Activated CD4-positive, alpha-beta T cell treated with anti-CD3 and anti-CD28 coated beads, Interleukin-2, amount 50 U/mL, for 16 hours (primary cell): Measurements from ENCODE around the gene SH3D21.

Source experiments
- DNase-seq: peaks from one replicate; pipeline ENCODE4 v3.0.0-alpha.2; 2020

Gene SH3D21

DNA sequence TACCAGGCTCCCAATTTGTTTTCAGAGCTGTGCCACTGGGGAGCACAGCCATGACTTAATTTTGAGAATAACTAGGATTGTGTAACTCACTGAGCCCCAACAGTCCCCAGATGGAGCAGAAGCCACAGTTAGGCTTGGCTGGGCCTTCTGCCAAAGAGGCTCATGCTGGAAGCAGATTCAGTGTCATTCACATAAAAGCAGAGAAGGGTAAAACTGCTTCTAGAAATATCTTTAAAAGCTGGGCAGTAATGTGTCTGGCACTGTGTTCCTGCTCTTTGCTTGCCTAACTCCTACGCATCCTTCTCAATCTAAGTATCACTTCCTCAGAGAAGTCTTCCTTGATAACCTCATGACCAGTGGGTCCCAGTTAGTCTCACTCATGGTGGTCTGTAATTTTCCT is 59.2 kb downstream of the SH3D21 start:
- no peak for DNase-seq

DNA sequence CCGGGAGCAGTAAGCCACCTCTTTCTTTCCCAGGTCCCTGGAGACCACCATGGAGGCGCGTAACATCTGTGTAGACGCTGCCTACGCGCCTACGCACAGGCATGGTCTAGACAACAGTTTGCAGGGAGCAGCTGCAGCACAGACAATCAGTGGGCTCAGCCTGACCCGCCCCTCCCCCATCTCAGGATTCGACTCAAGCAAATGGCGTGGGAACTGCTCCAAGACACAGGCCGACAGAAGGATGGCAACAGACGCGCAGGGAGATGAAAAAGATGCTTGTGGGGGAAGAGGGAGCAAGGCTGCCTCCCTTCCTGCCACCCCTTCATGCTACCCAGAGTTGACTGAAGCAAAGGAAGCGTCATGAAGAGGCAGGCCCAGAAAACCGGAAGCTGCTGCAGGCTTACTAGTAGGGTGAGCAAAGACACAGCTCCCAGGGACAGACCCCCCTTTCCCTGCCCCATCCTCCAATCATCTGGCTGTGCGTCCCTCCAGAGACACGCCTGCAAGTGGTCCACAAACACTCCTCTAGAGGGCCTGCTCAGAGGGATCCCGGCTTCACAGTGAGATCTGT is 60.0 kb downstream of the SH3D21 start:
- peak; percentile 42 for DNase-seq

DNA sequence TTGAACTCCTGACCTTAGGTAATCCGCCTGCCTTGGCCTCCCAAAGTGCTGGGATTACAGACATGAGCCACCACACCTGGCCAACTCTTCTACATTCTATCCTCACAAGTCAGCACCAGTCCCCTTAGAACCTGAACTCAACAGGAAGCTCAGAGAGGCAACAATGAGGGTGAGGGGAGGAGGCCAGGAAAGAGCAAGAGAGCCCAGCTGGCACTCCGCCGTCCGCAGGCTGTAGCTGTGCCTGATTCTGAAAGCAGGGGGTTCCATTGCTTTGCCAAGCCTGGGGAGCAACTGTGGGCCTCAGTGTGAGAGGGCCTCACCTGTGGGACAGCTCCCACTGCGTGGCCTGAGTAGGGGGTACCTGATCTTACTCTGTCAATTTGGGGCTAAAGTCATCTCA is 60.9 kb downstream of the SH3D21 start:
- DNase-seq, result no peak

DNA sequence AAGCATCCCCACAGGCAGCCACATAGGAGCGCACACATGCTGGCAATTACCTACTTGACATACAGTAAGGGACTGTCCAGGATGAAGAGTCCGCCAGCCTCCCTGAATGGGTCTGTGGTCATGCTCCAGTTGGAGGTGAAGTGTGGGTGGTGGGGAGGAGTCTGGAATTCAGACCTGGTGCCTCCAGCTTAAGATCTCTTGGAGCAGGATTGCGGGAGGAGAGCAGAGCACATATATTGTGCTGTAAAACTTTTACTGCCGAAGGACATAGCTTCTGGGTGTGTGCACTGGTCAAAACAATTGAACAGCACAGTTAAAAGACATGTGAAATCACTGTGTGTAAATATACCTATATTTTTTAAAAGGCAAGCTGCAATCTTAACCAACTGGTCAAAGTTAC is 61.6 kb downstream of the SH3D21 start:
- no peak for DNase-seq

DNA sequence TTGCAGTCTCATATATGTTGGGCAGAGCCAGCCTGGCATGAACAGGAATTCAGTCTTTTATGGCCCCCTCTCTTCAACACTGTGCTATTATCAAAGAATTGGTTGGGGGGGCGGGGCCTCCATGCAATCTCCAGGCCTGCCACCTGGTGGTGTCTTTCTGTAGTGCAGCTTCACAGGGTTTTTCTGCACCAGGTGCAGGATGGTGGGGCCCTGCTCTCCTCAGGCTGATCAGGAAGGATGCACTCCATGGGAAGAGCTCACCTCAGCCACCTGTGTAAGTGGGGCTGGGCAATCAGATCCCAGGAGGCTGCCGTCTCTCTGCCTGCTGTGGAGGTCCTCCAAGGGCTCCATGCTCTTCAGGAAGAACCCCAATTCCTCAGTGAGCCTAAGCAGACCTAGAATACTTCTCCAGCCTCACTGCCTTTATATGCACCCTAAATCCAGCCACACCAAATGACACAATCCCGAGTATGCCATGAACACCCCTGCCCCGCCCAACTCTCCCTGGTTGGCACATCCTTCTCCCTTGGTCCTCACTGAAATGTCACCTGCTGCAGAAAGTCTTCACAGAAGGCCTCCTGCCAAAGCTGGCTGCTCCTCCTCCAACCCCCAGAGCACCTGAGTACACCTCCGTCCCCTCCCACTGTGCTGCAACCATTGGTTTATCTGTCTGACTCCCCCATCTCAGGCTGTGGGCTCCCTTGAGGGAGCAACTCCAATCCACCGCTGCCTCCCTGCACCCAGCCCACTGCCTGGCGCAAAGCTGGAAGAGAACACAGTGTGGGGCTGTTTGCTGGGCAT is 63.1 kb downstream of the SH3D21 start:
- DNase-seq, result peak; percentile 81
